SHP77 treated with DMSO at 0.1 percent for 48 hours (cell line): Measurements from ENCODE around the gene TCF12.
"Not testable (repeated sequence)": the region's sequence is repeated elsewhere in the genome, so short reads cannot be mapped to it uniquely, and the experiment has no call there.

Experiments used
- DNase-seq: peaks from one replicate; lab custom pipeline; 2025; lab: John Stamatoyannopoulos, UW

TCF12 gene

DNA sequence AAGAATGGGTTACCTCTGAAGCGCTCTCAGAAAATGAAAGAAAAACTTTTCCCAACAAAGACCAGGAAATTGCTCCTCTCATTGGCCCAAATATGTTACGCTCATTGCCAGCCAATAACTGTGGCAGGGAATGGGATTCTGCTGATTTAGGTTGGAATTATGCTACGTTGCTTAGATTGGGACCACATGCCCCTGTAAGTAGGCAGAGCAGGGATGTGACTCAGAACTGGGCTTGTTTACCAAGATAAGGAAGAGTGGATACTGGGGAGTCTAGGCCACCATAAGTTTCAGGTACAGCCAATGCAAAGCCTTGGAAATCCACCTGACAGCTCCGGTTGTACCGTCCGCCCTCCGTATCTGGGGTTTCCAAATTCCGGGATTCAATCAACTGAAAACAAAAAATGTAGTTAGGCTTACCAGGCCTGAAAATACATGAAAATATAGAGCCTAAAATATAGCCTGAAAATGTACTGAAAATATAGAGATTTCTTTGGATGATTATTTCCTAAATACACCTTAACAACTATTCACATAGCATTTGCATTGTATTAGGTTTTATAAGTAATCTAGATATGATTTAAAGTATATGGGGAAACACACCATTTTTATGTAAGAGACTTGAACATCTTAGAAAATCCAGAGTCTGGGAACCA is 1.5 kb upstream of the TCF12 start:
- no peak for DNase-seq

DNA sequence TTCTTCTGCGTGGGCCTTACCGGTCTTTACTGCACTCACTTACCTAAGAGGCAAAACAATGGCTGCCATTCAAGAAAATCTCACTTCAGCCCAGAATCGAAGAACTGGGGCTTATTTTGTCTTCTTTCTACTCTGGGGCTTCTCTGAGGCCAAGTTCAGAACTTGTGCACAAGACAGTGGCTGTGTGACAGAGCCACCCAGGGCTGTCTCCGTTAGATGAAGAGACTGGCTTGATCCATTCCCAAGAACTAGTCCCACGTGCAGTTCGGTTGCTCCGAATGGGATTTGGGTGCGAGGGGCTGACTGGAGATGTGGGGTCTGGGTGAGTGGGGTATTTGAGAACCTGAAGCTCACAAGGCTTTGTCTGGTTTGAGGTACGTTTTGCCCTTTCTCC is 795 bp upstream of the TCF12 start:
- DNase-seq, result no peak

DNA sequence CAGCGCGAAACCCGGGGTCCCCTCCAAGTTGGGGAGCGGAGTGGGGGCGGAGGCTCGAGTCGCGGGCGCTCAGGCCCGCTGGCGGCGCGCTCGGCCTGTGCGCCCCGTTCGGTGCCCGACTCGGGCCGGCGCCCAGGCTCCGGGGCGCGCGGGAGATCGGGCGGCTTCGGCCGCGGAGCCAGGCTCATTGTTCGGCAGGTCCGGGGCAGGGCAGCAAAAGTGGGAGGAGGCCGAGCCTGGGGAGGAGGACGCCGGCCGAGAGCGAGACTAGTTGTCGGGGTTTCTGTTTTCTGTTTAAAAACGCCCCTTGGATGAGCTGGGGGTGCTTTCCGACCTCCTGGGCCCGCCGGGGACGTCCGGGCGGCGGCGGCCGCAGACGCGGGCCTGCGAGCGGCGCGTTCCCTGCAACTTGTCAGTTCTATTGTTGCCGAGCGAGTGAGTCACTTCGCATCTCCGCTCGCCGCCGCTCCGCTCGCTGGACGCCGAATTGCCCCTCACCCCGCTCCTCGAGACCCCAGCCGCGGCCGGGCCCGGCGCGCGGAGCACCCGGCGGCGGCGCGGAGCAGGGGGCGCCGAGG is 676 bp downstream of the TCF12 start:
- DNase-seq, result no peak

DNA sequence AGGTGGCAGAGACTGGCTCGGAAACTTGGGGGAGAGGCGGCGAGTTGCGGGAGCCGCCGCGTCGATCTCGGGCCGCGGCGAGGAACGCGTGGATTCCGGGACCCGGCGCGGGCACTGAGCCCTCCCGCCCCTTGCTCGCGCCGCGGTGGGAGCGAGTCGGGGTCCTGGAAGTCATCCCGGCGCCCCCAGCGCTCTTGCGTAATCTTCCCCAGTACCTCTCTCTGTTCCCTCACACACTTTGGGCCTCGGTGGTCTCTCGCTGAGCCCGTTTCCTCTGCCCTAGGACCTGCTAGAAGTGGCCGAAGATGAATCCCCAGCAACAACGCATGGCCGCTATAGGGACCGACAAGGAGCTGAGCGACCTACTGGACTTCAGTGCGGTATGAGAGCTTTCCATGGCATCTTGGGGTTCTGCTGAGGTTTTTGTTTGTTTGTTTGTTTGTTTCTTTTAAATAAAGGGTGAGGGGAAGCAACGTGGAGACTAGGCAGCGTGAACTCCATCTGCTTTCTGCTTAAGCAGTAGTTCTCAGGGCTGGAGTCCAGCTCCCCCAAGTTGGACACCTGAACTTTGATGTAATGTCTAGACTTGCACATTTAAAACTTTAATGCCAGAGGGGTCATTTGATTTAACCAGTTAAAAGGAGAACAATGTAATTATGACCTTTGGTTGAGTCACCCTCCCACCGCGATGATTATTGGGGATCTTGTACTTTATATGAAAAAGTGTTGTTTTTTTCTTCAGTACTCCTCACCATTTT is 1.3 kb downstream of the TCF12 start:
- no peak for DNase-seq

DNA sequence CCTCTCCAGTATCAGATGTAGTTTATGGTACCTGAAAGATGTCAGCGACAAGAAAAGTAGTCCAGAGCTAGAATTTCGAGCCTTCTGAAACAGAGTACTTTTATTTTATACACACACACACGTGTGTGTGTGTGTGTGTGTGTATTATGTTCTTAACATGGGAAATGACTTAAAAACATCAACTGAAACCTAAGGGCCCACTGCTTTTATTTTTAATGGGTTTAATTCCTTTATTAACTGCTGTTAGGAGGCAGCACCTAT is 1.9 kb downstream of the TCF12 start:
- DNase-seq, result no peak

DNA sequence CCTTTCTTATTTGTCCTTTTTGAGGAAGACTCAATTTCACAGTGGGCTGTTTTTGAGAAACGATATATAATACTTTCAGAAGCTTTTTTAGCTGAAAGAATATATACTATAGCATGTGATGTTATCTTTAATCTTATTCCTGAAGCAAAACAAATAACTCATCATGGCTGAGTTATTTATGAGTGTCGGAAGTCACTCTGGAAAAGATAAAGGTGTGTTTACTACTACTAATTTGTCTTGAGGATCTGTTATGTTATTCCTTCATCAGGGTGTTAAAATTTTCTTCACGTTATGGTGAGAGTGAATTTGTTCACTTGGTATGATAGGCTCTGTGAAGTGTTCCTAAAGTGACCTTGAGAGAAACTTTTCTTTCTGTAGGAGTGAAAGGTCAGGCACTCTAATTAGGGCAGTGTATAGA is 4.7 kb downstream of the TCF12 start:
- no peak for DNase-seq

DNA sequence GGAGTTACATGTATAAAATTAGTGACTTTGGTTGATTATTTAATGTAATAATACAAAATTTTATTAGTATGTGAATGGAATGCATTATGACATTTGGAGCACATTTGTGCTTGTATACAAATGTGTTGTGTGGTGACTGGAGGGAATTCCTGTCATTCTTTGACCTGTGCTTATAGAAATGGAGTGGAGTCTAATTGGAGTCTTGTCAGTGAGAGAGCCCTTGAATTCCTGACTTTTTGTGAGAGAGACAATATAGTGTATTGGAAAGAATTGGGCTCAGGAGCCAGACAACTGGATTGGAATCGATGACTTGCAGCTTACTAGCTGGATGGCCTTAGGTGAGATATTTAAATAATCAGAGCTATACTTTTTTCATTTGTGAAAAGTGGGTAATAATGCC is 9.4 kb downstream of the TCF12 start:
- no peak for DNase-seq

DNA sequence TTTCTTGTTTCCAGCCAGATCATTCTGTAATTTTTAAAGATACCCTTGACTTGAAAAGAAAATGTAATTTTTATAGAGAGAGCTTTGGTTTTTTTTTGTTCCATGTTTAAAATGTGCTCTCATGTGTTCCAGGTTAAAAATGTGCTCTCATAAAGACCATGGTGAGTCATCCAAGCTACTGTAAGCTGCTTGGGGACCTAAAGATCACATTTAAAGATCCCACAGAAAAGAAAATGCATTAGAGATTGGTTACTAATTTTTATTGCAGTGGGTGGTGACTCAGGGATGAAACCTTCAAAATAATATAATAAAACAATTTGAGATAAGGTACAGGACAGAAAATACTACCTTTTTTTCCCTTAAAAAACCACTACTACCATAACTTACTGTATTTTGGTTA is 11.0 kb downstream of the TCF12 start:
- no peak for DNase-seq

DNA sequence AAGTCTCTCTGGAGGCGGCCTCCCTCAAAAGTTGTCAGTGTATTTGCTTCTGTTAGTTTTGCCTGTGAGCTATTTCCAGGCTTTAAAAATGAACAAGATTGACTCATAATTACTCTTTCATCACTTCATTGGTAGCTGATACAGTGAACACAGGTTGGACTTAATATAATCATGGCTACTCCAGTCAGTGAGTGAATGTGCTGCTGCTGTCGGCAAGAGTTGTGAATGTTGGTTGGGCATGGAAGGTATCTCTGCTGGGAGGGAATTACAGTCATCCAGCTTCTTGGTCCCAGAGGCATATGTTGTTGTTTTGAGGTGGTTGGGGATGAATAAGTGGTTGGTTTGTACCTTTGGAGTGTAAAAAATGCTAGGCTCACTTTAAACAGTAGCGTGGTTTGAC is 11.5 kb downstream of the TCF12 start:
- DNase-seq, result no peak

DNA sequence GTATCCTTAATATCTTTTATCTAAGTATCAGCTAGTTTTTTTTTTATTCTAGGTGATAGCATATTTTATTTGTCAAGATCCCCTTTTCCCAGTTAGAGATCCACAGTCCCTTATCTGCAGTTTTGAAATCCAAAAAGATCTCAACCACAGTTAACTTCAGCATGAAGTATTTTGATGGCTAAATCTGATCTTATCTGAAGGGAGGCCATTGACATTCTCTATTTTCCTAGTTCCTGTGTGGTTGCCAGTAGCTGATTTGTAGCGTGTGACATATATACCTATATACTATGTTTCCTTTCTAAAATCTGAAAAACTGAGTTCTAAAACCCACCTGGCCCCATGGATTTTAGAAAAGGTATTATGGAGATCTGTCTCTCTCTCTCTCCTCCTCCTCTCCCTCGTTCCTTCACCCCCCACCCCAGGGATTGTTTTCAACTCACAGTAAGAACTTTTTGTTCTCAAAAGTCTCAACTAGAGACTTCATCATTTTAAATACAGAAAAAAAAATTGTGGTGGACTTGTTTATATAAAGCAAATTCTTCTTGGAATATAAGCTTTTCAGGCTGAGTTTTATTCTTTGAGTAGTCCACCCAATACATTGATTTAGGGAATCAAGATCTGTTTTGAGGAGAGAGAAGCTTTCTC is 12.3 kb downstream of the TCF12 start:
- no peak for DNase-seq

DNA sequence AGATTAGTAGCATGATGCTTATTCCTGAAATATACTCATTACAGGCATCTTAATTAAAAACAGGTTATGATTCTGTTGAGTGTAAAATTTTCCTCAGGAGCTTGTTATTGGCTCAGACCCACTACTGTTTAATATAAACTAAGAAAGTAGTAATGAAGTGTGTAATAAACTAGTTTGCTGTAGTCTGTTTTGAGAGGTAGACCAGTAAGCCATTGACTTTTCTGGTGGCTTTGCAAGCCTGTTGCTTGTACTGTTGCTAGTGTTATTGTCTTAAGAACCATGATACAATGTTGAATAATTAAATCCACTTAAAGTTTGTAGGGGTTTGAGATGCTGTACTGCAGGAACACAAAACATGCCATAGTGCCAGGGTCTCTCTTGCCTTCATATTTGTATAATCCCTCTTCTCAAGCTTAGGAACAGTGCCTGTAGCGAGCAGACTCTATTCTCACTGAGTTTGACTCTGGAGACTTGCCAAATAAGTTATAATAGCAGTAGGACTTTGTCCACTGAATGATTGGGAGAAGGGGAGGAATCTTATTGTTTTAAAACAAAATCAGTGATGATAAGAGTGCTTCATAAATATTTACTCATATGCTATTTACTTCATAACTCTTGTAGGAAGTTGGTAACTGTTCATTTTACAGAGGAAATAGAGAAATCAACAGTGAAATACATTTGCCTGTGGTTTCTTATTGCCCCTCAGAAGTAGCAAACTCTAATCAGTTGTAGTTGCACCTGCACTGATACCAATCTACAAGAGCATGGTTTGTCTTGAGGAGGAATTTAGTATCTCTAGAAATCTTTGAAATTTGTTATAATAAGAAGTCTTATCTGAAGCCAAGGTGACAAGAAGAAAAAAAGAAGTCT is 13.4 kb downstream of the TCF12 start:
- no peak for DNase-seq

DNA sequence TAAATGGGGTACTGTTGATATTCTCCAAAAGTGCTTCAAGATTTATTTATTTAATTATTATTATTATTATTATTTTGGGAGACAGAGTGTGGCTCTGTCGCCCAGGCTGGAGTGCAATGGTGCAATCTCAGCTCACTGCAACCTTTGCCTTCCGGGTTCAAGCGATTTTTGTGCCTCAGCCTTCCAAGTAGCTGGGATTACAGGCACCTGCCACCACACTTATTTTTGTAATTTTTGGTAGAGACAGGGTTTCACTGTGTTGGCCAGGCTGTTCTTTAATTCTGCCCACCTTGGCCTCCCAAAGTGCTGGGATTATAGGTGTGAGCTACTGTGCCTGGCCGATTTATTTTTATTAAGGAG is 14.0 kb downstream of the TCF12 start:
- not testable (repeated sequence) for DNase-seq

DNA sequence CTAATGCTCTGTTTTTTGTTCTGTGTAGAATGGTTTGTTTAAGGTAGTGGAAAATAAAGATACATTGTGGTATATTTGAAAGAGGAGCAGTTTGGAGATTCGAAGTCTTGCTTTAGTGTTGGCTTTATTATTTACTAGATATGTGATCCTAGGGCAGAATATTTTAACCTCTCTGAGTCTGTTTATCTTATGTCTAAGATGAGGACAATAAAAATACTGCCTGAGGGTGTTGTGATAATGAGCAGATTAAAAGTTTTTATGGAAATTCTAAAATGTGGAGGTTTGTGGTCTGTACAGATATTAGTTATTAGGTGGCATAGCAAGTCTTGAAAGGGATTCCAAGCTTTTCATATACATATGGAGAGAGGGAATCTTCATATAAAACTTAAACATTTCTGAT is 15.0 kb downstream of the TCF12 start:
- DNase-seq, result no peak

DNA sequence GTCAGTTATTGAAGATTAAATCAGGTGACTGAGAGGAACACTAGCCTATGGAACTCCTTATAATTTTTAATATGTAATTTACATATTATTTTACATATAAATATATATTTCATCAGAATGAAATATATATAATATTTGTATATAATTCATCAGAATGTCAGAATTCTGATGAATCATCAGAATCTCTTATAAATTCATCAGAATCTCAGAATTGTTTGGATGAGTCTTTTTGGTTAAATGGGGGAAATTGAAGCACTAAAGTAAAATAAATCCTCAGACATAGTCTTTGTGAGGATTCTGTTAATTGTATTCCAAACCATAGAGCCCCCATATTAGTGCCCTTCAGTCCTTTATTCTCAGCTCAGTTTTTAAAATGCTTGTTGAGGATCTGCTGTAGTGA is 15.4 kb downstream of the TCF12 start:
- DNase-seq, result no peak

DNA sequence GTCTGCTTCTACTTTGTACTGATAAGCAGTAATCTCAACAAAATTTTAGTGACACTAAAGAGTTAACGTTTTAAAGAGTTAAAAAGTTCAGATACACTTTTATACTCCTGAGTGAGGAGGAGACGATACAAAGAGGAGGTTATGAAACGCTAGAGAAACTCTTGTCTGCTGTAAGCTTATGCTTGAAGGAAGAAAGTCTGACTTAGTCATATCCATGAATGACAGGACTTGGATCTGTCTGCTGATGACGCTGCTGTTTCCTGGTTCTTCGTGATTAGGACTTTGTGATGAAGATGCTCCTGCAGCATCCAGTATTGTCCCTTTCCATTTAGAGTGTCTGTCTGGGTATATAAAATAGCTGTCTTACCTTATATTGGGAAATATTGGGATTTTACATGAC is 15.8 kb downstream of the TCF12 start:
- no peak for DNase-seq

DNA sequence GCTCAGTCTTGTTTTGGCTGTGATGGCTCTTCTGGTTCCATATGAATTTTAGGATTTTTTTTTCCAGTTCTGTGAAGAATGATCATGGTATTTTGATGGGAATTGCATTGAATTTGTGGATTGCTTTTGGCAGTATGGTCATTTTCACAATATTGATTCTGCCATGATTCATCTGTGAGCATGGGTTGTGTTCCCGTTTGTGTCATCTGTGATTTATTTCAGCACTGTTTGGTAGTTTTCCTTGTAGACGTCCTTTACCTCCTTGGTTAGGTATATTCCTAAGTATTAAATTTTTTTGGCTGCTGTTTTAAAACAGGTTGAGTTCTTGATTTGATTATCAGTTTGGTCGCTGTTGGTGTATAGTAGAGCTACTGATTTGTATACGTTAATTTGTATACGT is 18.5 kb downstream of the TCF12 start:
- DNase-seq, result no peak

DNA sequence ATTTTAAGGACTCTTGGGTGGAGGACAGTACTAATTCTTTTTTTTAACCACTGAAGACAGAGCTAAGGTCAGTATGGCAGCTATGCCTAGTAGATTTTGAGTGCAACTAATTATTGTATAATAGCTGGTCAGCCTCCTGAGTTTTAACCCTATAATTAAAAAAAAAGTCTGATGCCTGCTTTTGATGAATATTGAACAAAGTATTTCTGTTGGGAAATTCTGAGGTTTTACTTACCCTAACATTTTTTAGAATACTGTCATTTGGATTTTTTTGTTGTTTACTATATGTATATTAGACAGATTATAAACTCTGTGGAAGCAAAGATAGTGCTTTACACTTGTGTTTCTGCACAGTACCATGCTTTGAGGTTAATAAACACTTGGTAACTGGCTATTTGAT is 20.8 kb downstream of the TCF12 start:
- DNase-seq, result no peak

DNA sequence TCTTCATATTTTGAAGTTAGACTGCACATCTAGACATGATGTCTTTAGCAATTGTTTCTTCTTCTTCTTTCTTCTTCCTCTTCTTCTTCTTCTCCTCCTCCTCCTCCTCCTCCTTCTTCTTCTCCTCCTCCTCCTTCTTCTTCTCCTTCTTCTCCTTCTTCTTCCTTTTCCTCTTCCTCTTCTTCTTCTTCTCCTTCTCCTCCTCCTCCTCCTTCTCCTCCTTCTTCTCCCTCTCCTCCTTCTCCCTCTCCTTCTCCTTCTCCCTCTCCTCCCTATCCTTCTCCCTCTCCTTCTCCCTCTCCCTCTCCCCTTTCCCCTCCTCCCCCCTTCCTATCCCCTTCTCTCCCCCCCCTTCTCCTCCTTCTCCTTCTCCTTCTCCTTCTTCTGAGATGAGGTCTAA is 21.9 kb downstream of the TCF12 start:
- no peak for DNase-seq

DNA sequence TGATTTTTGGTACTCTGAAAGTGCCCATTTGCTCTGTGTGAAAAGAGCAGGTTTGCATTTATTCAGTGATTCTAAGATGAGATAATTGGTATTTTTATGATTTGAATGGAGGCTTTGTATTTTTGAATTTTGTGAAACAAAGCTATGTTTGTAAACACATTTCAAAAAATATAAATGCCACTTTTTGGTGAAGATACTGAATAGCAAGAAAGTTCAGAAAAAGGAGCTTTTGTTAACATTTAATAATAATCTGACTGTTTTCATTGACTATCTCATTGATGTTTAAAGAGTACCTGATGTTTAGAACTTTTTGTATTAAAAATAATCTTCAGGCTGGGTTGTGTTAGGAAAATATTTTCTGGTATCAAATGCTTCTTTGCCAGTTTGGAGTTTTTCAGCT is 23.7 kb downstream of the TCF12 start:
- DNase-seq, result no peak

DNA sequence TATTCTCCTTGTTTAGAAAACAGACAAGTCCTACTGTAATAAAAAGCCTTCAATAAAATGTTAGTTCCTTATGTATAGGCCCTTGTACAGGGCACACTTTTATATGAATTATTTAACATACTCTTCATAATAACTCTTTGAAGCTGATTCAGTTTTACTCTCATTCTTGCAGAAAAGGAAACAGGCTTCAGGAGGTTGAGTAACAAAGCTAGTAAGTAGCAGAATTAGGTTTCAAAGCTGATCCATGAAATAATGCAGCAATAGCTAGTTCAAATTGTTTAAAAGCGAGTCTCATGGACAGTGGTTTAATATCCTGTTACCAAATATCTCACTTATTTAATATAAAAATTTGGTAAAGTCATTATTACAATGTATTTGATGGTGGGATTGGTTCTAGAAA is 25.0 kb downstream of the TCF12 start:
- DNase-seq, result no peak

DNA sequence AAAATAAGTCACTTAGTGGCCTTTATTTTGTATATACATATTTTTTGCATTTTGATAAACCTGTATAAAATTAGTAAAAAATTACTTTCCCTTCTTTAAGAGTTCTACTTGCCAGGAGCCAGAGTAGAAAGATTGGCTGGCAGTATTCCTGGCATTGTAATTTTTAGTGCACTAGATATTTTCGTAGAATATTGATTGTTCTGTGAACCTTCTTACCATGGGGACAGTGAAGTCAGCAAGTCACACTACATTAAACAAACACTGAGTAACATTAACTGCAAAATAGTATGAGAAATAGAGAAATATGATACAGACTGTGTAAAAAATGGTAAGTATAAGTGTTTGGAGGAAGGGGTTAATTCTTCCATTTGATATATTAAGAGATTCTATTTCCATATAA is 26.0 kb downstream of the TCF12 start:
- no peak for DNase-seq

DNA sequence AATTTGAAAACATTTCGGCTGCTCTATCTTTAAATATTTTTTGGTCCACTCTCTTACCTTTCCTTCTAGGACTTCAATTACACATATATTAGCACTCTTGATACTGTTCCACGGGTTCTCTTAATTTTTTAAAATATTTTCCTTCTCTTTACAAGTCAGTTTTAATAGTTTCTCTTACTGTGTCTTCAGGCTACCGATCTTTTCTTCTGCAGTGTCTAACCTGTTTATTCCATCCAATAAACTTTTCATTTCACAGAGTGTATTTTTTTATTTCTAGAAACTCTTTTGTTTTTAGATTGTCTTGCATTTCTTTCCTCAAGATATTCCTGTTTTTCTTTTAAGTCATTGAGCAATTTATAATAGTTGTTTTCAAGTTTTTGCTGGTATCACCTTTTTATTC is 27.7 kb downstream of the TCF12 start:
- DNase-seq, result no peak
